NCI-H2081 treated with DMSO at 0.1 percent for 48 hours (cell line): Measurements from ENCODE around the gene NAALAD2.
"Not testable (repeated sequence)": the region's sequence is repeated elsewhere in the genome, so short reads cannot be mapped to it uniquely, and the experiment has no call there.

Experiments used
- DNase-seq: peaks from one replicate; lab custom pipeline; 2025; lab: John Stamatoyannopoulos, UW

NAALAD2 gene

DNA sequence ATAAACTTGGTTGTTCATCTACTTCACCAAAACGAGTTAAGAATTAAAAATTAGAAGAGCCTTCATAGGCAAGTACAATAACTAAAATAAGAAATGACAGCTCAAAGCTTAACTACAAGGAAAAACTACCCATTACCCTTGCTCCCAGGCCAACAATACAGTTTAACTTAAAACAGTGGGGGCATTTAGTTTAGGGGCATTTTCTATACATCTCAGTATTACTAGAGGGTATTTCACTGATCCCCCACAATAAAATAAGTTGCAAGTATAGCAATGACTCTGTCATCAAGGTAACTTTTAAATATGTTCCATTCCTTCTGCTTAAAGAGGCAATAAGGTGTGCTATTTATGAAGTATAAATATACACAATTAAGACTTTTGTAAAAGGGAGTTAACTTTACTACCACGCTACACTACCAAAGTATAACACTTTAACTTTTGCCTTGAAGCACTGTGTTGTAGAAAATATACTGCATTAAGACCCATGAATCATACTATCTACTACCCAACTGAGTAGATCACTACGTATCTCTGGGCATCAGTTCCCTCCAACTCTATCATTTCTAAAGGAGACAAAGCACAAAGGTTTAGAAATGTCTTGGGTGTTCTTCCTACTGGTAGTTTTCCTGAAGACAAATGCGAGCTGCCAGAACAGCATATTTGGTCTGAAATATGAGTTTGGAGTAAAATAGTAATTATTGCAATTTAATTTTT is 58.6 kb downstream of the NAALAD2 start:
- no peak for DNase-seq

DNA sequence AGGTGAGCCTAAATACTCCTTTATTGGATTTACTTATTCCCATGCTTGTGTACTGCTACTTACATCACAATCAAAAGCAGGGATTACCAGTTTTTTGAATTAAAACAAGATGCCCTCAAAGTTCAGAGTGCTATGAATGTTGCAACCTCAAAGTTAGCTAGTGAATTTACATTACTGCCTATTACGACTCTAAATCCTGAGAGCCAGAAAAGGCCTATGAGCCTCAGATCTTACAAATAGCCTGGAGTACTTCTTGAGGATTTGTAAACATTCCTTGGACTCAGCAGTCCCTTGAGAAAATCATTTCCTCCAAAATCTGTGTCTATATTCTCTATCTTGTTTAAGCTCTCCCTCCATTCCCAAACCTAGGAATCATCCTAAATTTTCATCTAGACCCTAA is 62.9 kb downstream of the NAALAD2 start:
- no peak for DNase-seq

DNA sequence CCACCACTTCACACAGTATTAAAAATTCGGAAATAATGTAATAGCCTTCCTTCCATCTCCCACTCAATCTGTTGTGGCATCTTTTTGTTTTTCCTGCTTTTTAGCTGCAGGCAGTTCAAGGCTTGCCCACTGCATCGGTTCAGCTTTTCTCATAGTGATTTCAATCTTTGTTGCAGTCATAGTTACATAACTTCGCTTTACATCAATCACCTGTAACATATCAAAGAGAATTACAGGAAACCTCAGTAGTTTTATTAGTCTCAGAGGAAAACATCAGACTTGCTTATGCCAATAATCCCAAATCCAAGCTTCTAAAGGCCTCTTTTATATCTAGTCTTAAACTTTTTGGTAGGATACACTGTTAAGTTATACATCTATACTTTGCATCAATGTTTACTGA is 67.9 kb downstream of the NAALAD2 start:
- DNase-seq: no peak

DNA sequence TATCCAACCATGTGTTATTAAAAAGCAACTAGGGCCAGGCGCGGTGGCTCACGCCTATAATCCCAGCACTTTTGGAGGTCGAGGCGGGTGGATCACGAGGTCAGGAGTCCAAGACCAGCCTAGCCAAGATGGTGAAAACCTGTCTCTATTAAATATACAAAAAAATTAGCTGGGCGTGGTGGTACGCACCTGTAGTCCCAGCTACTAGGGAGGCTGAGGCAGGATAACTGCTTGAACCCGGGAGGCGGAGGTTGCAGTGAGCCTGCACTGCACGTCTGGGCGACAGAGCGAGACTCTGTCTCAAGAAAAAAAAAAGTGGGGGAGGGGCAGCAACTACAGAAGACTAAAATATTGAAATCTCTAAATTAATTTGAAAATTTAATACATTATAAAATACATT is 69.9 kb downstream of the NAALAD2 start:
- DNase-seq: no peak

DNA sequence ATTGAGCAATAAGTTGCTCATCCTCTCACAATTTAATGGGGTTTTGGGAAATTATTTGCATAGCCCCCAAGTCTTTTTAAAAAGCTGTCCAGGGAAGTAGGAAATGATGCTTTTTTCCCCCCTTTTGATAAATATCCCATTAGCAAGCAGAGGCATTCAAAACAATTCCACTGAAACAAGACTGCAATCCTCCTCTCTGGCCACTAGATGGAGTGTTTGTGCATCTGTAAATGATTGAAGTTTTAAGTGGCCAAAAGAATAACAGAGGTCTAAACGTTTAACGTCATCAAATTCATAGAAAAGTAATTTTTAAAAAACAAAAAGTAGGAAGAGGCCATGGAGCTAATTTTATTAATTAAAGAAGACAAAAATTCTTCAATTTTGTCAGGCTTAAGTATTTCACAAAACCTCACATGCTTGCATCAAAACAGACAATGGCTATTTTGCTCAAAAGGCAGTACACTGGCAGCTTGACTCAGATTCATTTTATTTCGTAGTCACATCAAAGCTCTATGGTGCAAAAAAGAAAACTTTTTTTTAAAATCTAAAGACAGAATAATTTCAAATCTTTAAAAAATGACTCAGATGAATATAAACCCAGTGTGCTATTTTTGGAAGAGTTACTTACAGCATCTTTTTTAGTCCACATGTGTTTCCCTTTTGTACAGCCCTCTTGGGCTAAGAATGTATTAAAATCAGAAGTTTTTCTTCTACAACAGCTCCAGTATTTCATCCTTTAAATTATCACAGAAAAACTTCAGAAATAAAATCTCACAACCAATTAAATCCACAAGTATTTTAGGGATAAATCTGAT is 70.6 kb downstream of the NAALAD2 start:
- DNase-seq: no peak

DNA sequence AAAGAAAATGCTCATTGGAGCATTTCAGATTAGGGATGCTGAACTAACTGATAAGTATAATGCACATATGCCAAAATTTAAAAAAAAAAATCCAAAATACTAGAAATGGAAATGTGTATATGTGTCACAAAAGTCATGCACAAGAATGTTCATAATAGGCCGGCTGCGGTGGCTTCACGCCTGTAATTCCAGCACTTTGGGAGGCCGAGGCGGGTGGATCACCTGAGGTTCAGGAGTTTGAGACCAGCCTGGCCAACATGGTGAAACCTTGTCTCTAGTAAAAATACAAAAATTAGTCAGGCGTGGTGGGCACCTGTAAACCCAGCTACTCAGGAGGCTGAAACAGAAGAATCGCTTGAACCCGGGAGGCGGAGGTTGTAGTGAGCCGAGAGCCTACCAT is 73.5 kb downstream of the NAALAD2 start:
- DNase-seq: not testable (repeated sequence)

DNA sequence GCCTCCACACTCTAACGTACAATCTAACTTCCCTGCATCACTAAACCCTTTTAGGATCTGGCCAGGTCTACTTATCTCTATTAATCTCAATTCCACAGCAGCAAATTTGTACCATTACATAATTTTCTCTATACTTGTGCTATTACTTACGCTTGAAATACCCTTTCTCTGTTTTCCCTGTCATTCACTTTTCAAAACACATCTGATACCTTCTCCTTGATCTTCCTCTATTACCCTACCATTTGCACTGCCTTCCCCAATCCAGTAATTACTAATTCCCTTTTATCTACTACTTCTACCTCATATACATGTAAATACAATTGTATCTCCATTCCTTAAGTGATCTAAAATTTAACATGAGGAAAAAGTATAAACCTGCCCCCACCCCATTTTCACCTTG is 74.4 kb downstream of the NAALAD2 start:
- no peak for DNase-seq

DNA sequence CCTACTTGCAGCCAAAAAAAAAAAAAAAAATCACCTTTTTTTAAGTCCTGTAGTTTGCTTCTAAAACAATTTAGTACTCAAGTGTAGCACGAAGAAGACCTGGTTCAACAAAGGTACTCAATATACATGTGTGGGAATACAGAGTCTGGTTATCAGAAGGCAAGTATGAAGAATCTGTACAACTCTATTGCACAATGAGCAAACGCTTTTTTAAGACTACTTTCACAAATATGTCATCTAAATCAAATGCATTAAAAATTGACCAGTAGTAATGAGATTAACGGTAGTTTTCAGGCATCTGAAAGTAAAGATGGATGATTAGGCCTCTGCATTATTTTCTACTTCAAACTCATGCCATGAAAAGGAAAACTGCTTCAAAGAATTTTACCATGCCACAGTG is 78.9 kb downstream of the NAALAD2 start:
- DNase-seq: no peak

DNA sequence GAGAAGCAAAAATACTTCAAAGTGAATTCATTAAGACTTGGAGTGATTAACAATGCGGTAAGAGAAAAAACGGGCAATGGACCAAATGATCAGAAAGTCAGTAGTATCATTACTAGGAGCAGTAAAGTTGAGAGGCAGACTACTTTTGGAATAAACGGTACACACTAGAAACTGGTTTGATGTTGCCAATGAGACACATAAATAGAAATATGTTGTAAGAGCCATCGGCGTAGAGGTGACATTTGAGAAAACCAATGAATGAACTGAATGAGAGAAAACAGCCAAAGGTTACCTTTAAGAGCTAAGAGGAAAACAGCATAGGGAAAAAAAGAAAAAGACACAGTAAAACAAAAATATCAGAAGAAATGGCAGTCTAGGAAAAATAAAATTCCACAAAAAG is 82.1 kb downstream of the NAALAD2 start:
- no peak for DNase-seq

DNA sequence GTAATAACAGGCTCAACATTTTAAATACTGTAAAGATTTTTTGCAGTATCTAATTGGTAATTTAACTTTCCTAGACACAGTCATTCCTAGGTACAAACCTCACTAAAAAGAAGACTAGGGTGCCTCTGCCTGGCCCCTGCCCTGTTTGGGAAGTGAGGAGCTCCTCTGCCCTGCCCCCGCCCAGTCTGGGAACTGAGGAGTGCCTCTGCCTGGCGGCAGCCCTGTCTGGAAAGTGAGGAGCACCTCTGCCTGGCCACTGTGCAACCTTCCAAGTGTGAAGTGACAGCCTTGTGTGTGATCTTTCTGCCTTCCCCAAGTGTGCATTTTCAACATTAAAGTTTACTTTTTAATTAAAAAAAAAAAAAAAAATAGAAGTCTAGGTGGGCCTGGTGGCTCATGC is 84.1 kb downstream of the NAALAD2 start:
- DNase-seq: no peak

DNA sequence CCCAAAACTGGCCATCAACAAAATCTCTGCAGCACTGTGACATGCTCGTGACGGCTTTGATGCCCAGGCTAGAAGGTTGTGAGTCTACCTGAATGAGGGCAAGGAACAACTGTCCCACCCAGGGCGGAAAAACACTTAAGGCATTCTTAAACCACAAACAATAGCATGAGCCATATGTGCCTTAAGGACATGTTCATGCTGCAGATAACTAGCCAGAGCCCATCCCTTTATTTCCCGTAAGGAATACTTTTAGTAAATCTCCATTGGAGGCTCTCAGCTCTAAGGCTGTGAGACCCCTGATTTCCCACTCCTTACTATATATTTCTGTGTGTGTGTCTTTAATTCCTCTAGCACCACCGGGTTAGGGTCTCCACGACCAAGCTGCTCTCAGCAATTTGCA is 85.0 kb downstream of the NAALAD2 start:
- DNase-seq: no peak

DNA sequence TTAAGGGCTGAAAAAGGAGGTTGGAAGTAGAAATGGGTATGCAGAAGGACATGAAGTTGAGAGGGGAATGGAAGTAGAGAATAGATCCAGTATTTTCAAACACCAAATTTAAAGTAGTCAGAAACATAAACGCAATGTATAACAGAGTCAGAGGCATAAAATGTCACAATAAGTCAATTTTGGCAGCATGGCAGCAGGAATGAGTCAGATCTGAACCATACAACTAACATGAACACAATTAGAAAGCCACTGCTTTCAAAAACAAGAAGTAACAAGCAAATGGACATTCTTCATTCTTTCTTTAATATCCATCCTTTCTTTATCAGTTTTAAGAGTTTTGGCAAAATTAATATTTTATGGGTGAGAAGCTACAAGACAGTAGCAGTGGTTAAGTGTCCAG is 85.9 kb downstream of the NAALAD2 start:
- no peak for DNase-seq

DNA sequence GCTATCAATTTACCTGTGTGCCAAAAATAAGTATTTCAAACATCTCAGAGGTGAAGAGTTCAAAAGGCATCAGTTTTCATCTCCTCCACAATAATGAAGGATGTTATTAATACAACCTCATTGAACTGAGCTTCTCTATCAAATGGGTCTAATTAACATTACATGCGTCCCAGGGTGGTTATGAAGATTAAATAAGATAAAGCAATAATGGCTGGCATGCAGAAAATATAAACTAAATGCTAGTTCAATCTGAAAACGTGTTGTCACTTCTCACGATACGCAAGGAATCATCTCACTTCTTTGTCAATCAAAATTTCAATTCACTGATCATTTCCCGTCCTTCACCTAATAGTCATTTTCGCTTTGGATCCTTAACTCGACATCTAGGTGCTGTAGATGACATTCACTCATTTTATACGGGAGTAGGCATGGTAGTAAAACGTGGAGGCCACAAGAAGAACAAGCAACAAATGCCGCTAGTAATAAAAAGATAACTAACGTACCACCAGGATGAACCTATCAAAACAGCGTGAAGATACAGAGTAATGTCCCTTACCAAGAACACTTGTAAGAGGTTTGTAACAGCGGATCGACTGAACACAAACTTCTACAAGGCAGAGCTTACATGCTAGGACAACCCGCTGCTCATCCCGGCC is 87.5 kb downstream of the NAALAD2 start:
- no peak for DNase-seq

DNA sequence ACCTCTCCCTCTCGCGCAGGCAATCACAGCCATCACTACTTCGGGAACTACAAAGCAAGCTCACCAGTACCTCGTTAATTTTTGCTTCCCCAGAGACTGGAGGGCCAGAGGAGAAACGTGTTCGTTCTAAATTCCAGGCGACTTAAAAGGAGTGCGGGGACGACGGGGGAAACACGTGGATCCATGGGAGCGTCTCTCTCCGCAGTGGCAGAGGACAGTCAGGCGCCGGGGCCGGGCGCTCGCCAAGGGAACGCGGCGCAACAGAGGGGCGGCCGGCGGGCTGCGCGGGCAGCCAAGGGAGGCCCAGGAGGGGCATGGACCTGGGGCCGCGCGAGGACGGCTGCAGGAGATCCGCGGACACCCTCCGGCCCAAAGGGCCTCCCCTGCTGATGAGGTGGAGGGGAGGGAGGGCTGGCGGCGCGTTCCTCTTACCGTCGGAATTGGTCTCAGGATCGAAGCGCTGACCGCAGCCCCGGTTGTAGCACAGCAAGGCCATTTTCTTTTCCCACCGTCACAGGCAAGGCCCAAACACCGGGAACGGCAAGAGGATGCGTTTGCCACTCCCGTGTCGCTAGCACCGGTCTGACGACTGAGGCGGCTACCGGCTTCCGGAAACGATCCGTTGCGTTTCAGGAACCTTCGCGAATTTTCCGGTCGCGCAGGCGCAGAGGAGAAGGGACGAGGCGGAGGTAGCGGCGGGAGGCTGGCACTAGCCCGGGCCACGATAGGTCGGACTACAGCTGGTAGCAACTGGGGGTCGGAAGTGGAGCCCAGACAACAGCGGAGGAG is 88.2 kb downstream of the NAALAD2 start, which contains the start of gene CHORDC1:
Gene CHORDC1 (minus strand): TSS at position 591 of the 789 bp plus-strand sequence. CDS start 95 bp downstream, at position 496.
- DNase-seq: peak; percentile 57

DNA sequence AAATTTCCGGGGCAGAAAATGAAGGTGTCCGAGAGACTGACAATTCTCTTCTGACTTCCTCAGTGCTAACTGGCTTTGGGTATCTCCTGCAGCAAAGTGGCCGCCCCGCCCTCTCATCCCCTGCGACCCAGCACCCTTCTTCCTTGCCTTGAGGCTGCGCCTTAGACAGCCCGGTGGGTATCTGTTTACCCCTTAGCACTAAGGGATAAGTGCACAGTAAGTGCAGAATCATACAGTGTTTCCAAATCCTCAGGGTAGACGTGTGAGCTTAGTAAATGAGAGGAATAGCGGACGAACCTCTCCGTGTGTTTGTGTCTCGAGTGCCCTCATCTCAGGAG is 88.8 kb downstream of the NAALAD2 start:
- no peak for DNase-seq

DNA sequence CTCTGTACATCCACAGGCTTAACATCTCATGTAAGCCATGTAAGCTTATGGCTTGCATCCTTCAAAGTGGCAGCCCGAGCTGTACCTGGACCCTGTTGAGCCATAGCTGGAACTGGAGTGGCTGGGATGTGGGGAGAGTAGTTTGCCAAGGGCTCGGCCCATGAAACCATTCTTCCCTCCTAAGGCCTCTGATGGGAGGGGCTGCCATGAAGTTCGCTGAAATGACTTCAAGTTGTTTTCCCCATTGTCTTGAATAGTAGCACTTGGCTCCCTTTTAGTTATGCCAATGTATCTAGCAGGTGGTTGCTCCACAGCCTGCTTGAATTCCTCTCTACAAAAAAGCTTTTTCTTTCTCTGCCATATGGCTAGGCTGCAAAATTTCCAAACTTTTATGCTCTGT is 93.6 kb downstream of the NAALAD2 start:
- DNase-seq: no peak

DNA sequence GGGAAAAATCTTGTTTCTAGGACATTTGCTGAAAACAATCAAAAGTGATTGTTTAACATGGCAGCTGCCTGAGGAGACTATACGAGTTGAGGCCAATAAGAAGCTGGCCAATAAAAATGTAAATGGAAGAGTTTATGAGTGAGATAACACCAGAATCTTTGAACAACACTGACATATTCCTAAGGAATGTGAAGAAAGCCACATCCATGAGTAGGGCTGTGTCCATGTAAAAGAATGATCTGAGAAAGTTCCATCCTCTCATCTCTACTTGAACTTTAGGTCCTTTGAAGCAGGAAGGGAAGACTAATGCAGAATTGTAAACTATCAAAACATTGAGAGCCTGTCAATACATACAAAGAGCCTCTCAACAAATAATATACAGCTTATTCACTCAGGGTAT is 95.3 kb downstream of the NAALAD2 start:
- no peak for DNase-seq

DNA sequence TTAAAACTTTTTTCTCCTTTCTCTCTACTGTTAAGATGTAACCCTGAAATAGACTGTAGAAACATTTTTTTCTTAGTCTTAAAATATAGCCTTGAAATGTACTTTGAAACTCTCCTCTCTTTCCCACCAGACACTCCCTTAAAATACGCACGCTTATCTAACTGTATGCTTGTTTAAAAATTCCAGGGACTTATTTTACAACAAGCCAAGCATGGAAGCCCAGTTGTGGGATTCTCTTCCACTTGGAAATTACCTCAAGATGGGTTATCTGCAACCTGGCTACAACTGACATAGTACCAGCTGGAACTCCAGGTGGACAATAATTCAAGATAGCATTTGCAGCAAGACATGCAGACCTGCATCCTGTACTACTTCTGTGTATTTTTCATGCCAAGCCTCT is 100.5 kb downstream of the NAALAD2 start:
- no peak for DNase-seq

DNA sequence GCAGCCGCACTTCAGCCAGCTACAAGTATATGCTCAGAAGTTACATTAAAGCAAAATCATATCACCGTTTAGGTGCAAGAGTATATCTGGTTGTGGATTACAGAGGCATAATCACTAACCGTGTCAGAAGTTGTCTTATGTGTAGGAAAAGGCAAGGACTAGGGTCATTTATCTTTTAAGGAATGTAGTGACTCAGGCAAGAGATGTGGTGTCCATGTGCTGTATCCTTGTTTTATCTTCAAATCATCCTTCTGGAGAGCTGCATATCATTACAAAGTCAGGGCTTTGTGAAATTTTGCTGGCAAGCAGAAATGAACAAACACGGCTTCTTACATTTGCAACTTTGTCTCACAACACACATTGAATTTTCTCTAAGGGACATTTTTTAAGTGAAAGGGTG is 101.1 kb downstream of the NAALAD2 start:
- DNase-seq: no peak

DNA sequence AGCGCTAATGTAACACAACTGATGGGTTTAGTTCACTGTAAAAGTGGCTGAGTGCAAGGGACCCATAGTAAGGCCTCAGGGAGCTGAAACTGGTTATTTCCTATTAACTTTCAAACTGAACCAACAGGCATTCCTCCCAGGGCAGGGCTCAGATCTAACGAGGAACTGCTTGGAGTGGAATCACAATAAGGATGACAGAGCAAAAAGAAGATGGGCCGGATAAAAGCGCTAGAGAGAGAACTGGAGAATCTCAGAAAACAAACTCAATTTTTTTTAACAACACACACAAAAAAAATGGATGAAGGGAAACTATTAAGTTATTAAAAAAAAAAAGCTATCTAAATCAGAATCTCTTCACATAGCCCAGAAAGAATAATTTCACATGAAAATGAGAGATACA is 102.5 kb downstream of the NAALAD2 start:
- DNase-seq: no peak

DNA sequence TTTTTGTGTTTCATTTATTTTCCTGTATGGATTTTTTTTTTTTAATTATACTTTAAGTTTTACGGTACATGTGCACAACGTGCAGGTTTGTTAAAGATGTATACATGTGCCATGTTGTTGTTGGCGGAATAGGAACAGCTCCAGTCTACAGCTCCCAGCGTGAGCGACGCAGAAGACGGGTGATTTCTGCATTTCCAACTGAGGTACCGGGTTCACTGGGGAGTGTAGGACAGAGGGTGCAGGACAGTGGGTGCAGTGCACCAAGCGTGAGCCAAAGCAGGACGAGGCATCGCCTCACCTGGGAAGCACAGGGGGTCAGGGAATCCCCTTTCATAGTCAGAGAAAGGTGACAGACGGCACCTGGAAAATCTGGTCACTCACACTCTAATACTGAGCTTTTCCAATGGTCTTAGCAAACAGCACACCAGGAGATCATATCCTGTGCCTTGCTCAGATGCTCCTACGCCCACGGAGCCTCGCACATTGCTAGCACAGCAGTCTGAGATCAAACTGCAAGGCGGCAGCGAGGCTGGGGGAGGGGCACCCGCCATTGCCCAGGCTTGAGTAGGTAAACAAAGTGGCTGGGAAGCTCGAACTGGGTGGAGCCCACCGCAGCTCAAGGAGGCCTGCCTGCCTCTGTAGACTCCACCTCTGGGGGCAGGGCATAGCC is 105.6 kb downstream of the NAALAD2 start:
- not testable (repeated sequence) for DNase-seq

DNA sequence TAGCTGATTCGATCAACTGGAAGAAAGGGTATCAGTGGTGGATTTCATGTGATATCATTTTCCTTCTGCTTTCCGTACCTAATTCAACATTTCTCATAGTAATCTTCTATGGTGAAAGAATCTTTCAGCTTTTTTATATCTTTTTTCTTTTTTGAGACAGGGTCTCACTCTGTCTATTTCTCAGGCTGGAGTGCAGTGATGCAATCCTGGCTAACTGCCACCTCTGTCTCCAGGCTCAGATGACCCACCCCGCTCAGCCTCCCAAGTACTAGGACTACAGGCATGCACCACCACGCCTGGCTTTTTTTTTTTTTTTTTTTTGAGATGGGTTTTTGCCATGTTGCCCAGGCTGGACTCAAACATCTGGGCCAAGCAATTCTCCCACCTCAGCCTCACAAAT is 107.0 kb downstream of the NAALAD2 start:
- no peak for DNase-seq
